Right kidney (tissue), 1 donor: ENCODE results near the gene PPP1R3F.

ENCODE experiments used
- DNase-seq: peaks from one replicate; pipeline ENCODE4 v3.0.0-alpha.2; 2016

The PPP1R3F gene

DNA sequence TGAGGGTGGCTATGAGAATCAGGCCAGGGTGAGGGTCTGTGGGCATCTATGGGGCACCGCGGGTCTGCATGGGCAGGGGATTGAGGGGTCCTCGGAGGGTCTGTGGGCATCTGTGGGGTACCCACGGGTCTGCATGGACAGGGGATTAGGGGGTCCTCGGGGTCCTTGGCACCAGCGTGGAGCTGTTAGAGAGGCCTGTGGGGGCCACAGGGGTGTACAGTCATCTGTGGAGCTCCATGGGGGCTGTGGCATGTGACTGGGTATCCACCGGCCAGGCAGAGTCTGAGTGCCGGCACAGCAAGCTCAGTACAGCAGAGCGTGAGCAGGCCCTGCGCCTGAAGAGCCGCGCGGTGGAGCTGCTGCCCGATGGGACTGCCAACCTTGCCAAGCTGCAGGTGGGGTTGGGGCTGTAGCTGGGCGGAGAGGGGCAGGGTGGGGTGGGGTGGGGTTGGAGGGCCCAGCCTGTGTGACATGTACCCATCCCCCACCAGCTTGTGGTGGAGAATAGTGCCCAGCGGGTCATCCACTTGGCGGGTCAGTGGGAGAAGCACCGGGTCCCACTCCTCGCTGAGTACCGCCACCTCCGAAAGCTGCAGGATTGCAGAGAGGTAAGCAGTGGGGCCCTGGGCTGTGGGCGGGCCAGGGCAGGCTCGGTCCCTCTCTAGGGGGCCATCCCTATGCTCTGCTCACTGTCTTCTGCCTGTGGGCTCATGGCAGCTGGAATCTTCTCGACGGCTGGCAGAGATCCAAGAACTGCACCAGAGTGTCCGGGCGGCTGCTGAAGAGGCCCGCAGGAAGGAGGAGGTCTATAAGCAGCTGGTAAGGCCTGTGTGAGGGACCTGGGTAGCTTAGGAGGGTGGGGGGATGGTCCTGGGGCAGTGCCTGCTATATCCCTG lies 21.4 kb upstream of the PPP1R3F start:
- no peak for DNase-seq

GRCh38 chrX:49249071-49249470 lies 20.5 kb upstream of the PPP1R3F start:
- no peak for DNase-seq

- DNase-seq: no peak
Measured at GRCh38 chrX:49249616-49250015, 20.0 kb upstream of the PPP1R3F start.

GRCh38 chrX:49250066-49250465 lies 19.5 kb upstream of the PPP1R3F start:
- DNase-seq: no peak

GRCh38 chrX:49250578-49250977 lies 19.0 kb upstream of the PPP1R3F start:
- no peak for DNase-seq

DNA sequence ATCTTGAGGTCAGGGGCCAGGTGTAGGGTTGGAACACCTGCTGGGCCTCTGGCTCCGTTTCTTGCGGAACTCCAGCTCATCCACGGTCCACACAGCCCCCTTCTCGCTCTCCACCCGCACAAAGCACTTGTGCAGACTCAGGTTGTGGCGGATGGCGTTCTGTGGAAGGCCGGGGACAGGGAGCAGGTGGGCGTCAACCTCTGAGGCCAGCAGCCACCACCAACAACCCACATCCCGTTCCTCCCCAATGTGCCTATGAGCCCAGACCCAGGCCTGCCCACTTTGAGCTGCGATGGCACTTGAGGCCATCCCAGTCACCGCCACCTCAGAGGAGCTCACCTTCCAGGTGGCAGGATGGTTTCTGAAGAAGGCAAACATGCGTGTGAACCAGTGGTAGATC lies 18.3 kb upstream of the PPP1R3F start:
- no peak for DNase-seq

DNA sequence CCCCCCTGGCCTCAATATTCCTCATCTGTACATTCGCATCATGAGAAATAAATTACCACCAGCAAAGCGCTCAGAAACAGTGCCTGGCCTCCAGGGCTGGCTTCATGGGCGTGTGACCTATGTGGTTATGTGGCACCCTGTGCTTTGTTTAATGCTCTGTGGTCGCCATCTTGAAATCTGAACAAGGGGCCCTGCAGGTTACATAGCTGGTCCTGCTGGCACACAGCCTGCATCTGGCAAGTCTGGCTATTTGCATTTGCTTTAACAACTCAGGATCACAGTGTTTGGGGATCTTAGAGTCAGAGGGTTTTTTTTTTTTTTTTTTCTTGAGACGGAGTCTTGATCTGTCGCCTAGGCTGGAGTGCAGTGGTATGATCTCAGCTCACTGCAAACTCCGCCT lies 15.0 kb upstream of the PPP1R3F start:
- no peak for DNase-seq

DNA sequence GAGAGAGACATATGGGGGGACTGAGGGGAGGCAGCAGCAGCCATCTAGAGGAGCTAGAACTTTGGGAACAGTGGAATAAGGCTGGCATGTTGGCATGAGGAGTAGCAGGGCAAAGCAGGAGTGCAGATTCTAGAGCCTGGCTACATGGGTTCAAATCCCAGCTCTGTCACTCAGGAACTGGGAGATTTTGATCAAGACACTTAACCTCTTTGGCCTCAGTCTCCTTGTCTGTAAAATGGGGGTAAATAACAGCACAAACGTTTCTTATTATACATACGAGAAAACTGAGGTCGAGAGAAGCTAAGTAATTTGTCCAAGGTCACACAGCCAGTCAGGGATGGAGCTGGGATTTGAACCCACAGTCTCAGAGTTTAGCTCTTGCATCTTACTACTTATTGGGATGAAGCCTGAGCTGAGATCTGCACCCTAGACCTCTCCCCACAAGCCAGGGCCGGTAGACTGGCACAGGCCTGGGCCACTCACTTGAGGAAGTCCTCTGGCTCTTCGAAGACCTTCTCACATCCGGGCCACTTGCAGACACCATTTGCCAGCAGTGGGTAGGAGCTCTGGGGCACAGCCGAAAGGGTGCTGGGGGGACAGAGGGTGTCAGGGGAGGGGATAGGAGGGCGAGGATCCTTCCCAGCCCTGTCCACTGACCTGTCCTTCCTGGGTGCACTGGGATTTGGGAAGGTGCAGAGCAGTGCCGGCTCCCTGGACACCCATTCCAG lies 13.2 kb upstream of the PPP1R3F start:
- DNase-seq: no peak

DNA sequence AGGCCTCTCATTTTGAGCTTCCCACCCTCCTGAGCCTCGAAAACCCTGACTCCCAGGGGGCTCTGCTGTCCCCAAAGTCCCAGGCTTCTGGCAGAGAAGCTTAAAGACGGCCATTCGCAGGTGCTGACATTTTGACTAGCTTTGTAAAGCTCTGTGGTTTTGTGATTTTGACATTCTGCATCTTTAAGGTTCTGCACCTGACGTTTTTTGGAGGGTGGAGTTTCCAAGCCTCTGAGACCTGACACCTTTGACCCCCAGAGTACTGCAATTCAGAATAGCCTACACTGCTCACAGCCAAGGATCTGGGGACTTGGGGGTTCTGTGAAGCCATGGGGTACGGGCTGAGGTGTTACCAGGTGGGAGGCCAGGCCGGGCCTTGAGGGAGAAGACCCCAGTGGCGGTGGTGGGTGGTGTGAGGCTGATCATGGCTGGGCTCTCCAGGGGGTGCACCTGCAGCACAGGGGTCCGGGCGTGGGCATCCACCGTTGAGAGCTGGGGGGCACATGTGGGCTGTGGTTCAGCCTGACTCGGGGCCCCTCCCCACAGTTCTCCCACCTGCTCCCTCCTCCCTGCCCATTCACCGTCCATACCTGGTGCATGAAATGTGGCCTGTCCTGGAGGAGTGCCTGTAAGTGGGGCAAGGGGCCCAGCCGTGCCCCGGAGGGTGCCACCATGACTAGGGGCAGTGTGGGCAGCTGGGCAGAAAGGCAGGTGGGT lies 12.4 kb upstream of the PPP1R3F start:
- DNase-seq: no peak

- DNase-seq: no peak
Measured at GRCh38 chrX:49257846-49258748, 11.5 kb upstream of the PPP1R3F start.

DNA sequence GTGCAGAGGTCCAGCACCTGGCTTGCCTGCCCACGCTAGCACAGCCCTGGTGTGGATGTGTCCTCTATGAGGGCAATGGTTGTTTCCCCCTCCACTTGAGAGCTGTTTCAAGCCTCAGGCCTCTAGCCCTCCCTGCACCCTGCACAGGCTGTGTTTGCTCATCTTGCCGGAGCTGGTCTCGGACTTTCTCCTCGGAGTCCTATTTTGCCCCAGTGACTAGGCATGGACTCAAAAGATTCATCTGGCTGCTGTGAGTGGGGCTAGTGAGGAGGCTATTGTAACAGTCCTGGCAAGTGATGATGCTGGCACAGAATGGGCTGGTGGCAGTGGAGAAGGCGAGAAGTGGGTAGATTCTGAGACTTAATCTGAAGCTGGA lies 10.9 kb upstream of the PPP1R3F start:
- no peak for DNase-seq

GRCh38 chrX:49260221-49260985 lies 9.2 kb upstream of the PPP1R3F start:
- no peak for DNase-seq

GRCh38 chrX:49262603-49263002 lies 7.0 kb upstream of the PPP1R3F start:
- no peak for DNase-seq

DNA sequence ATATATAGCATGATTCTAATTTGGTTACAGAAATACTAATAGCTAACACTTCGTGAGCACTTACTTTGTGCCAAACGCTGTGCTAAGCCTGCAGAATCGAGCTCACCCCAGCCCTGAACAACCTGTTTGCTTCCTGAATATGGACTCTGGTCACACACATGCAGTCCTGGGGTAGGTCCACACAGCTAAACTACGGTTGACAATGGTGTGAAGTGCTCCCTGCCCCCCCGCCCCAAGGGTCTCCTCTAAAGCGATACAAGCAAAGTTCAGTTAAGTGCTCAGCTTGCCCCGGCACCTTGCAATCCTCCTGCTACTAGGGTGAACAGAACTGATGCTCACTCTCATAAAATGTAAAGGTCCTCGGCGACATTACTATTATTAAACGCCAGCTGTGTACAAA lies 6.0 kb upstream of the PPP1R3F start:
- no peak for DNase-seq

GRCh38 chrX:49264460-49264859 lies 5.1 kb upstream of the PPP1R3F start, which contains the start of gene FOXP3:
Gene FOXP3 (minus strand): TSS chrX:49264710. CDS start chrX:49258505, 6,205 bp downstream.
- no peak for DNase-seq

DNA sequence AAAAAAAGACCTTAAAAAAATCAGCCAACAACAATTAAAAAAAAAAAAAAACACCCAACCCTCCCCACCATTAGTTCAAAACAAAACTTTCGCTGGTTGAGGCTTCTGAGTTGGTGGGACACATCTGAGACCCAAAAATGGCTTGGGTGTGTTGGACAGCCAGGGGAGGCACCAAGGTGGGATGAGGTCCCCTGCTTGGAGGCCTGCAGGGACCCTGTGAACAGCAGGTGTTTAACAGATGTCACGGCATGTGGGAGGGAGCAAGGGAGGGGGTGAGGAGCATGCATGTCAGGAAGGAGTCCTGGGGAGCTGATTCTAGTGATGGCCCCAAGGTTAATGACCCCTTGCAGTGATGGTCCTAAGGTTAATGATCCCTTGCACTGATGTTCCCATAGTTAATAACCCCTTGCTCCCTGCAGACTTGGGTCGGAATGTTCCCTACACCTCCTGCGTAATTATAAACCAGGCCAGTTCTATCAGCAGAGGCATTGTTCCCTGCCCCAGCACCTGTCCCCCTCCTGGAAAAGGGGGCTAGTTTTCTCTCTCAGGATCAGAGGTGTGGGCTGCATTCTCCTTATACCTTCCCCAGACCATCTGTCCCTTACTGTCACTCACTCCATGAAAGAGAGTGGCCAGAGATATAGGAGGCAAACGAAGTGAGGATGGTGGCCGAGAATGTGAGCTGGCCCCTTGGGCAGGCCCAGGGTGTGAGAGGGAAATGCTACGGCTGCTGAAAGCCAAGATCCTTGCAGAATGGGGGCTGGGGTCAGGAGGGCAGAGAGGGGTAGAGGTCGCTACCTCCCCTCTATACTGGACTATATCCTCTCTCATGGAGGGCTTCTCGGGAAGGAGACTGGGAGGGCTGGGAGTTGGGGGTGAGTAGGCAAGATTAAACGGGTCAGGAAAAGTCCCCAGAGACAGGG lies 2.8 kb upstream of the PPP1R3F start:
- DNase-seq: no peak

DNA sequence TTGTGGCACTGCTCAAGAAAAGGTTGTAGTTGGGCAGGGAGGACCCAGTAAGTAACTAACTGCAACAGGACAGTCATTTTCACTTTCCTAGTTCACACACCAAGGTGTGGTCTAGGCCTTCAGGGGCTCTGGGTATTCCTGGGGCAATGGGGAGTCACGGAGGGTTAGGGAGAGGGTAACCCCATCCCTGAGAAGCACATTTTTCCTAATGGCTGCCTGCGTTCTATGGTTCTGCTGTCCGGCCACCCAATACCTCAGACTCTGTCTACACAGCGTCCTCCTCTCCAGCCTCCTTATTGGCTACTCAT lies 937 bp upstream of the PPP1R3F start:
- DNase-seq: no peak

DNA sequence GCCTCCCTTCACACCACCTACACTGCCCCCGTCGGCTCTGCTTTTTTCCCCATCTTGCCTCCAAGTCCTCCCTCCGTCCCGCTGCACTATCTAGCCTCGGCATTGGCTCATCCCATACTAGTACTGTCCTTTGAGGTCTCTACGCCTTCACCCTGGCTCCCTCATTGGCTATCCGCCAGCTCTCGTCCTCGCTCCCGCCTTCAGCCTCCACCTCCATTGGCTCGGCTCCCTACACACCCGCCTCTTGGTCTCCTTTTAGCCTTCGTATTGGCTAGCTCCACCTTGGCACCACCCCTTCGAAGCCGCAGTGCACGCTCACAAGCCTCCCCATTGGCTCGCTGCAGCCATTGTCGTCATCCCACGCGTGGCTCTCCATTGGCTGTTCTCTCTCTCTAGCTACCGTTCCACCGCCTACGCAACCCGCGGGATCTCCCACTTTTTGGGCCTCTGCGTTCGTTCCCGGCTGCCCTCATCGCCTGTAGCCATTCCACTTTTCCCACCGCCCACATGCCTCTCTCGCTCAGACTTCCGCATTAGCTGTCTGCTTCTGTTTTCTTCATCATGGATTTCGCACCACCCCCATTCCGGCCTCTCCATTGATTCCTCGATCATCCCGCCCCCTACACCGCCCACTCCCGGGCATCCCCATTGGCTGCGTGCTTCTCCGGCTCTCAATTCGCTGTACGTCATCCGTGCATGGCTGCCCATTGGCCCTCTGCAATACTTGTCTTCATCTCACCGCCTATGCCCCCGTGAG lies 405 bp upstream of the PPP1R3F start:
- peak; percentile 96 for DNase-seq

- no peak for DNase-seq
Measured at GRCh38 chrX:49270249-49270921, 792 bp downstream of the PPP1R3F start.
